GM12878 (cell line): ENCODE data around the gene TELO2. TPM values are rescaled to one million over a fixed set of nuclear protein-coding genes. Genes with fewer than 3 reads are reported as not detected.

Source experiments
- BCLAF1 ChIP-seq: fragments of 450-650 bp; IDR thresholded peaks from 2 replicates; pipeline ENCODE4 v1.6.1; 2017; ENCODE audit warnings: antibody characterized with exemption, mild to moderate bottlenecking, moderate library complexity
- E2F4 ChIP-seq: IDR thresholded peaks from 2 replicates; pipeline ENCODE4 v1.6.1; 2012; ENCODE audit warnings: low read depth, low read length, improper control_type of control experiment
- NKRF ChIP-seq: fragments of 450-650 bp; conservative IDR thresholded peaks from 2 replicates; pipeline ENCODE4 v1.6.1; 2017; ENCODE audit warnings: mild to moderate bottlenecking, moderate library complexity
- POLR2AphosphoS2 ChIP-seq: IDR thresholded peaks from 2 replicates; pipeline ENCODE4 v1.6.1; 2011; ENCODE audit warnings: low read depth, mild to moderate bottlenecking, low read length, improper control_type of control experiment, moderate library complexity
- TARDBP ChIP-seq: IDR thresholded peaks from 2 replicates; pipeline ENCODE4 v1.6.1; 2016; ENCODE audit warnings: borderline replicate concordance
- ZBTB11 ChIP-seq: fragments of 450-650 bp; formaldehyde crosslinking; IDR thresholded peaks from 2 replicates; pipeline ENCODE4 v1.5.0; 2022; ENCODE audit warnings: mild to moderate bottlenecking, missing genetic modification characterization
- polyA plus RNA-seq, 11 experiments: library from polyadenylated mRNA; depleted of rRNA in 4 of 11; unstranded in 6 of 11; stranded (reverse) in 5 of 11; fragments of >200 nt; fragmentation: Nextera tagmentation in 4 of 11; fragmentation: Illumina TruSeq in 1 of 11; extraction: Ambion mirVana in 4 of 11; extraction: Trizol in 1 of 11; gene quantifications; 1 replicate in 1 of 11; 2 replicates in 10 of 11; pipeline versions ENCODE4 v1.2.1 to v1.2.3, GENCODE V29; 2011 to 2016; ENCODE audit warnings: inconsistent platforms in 2 of 11, missing spikeins in 2 of 11, low read depth in 1 of 11
- total RNA-seq, 4 experiments: library from RNA; depleted of rRNA in 3 of 4; stranded (reverse); fragments of >200 nt in 3 of 4; fragmentation: Illumina TruSeq in 1 of 4; extraction: Trizol in 1 of 4; gene quantifications; 2 replicates each; pipeline versions ENCODE4 v1.2.1 to v1.2.3, GENCODE V29; 2013 to 2021

TELO2 gene
- total and polyA plus RNA-seq, 10 of the 15 experiments (the other 5 are each of a cell fraction or from before 2014, with no cell fraction given): 0.55 to 72.8 (median 18.6) TPM

- TF ChIP-seq ZBTB11 (CRISPR knock-in tag): no peak
- no peak for TF ChIP-seq E2F4
- no peak for TF ChIP-seq TARDBP
- TF ChIP-seq BCLAF1: no peak
- TF ChIP-seq POLR2AphosphoS2: no peak
- TF ChIP-seq NKRF: no peak
- TF ChIP-seq, all 136 proteins: peak for 0
These were observed 16.4 kb downstream of the TELO2 start (continued) for GRCh38 chr16:1509307-1510221.
